HEK293 (cell line): ENCODE data around the gene CDCA4.

ENCODE experiments used
- CTCF ChIA-PET: fragments of 350-600 bp; formaldehyde crosslinking; extraction: SDS; loops from one replicate; lab custom pipeline; 2021; ENCODE audit warnings: antibody characterized with exemption; lab: Yijun Ruan, JAX
- POLR2A ChIA-PET: fragments of 300-600 bp; formaldehyde crosslinking; extraction: SDS; loops from one replicate; lab custom pipeline; 2020; ENCODE audit warnings: antibody characterized with exemption, inconsistent platforms; lab: Yijun Ruan, JAX
- H3K27ac ChIP-seq: fragments of 200-500 bp; sonication (Bioruptor generic); 2 replicates; pipeline ENCODE4 v1.5.1; 2014; ENCODE audit warnings: low read depth, low read length, control low read depth, inconsistent platforms; ENCODE audit errors: extremely low read depth
- H3K36me3 ChIP-seq, 2 experiments: fragments of 200-500 bp in 1 of 2; sonication (Bioruptor generic) in 1 of 2; 1 replicate in 1 of 2; 2 replicates in 1 of 2; pipeline ENCODE4 v1.5.1; 2014 to 2017; ENCODE audit warnings: inconsistent platforms in 2 of 2, low read length in 2 of 2; ENCODE audit not compliant: control insufficient read depth in 2 of 2, insufficient read depth in 1 of 2
- H3K4me1 ChIP-seq: fragments of 200-500 bp; sonication (Bioruptor generic); 2 replicates; pipeline ENCODE4 v1.5.1; 2014; ENCODE audit warnings: mild to moderate bottlenecking, low read length, inconsistent platforms; ENCODE audit not compliant: control insufficient read depth, insufficient read depth
- H3K4me3 ChIP-seq: 2 replicates; pipeline ENCODE4 v1.5.1; 2011; ENCODE audit warnings: low read depth, mild to moderate bottlenecking, control low read depth, low read length, moderate library complexity
- H3K9me3 ChIP-seq: fragments of 200-500 bp; sonication (Bioruptor generic); 2 replicates; pipeline ENCODE4 v1.5.1; 2014; ENCODE audit warnings: low read depth, low read length, inconsistent platforms; ENCODE audit not compliant: control insufficient read depth, insufficient read depth
- BCL11A ChIP-seq: fragments of 450-650 bp; formaldehyde crosslinking; IDR thresholded peaks from 2 replicates; pipeline ENCODE4 v1.5.1; 2016; ENCODE audit warnings: low read depth, missing biosample characterization, missing genetic modification characterization
- FEZF1 ChIP-seq: fragments of 450-650 bp; formaldehyde crosslinking; IDR thresholded peaks from 2 replicates; pipeline ENCODE4 v1.5.1; 2016; ENCODE audit warnings: missing biosample characterization, missing genetic modification characterization
- MEIS1 ChIP-seq: sonication (generic); formaldehyde crosslinking; IDR thresholded peaks from 2 replicates; pipeline ENCODE4 v1.8.1; 2022; ENCODE audit warnings: missing genetic modification reagents, mild to moderate bottlenecking, borderline replicate concordance
- SCRT1 ChIP-seq: fragments of 450-650 bp; formaldehyde crosslinking; IDR thresholded peaks from 2 replicates; pipeline ENCODE4 v1.5.1; 2016; ENCODE audit warnings: missing biosample characterization, missing genetic modification characterization, borderline replicate concordance
- SCRT2 ChIP-seq: fragments of 450-650 bp; formaldehyde crosslinking; IDR thresholded peaks from 2 replicates; pipeline ENCODE4 v1.5.1; 2016; ENCODE audit warnings: missing biosample characterization, missing genetic modification characterization
- TCF7L2 ChIP-seq: IDR thresholded peaks from 2 replicates; pipeline ENCODE4 v1.6.1; 2011; ENCODE audit warnings: low read depth, mild to moderate bottlenecking, inconsistent platforms, low read length, moderate library complexity, borderline replicate concordance
- ZBTB1 ChIP-seq: fragments of 450-650 bp; formaldehyde crosslinking; IDR thresholded peaks from 2 replicates; pipeline ENCODE4 v1.5.1; 2016; ENCODE audit warnings: missing biosample characterization, missing genetic modification characterization
- ZEB2 ChIP-seq: fragments of 450-650 bp; formaldehyde crosslinking; IDR thresholded peaks from 2 replicates; pipeline ENCODE4 v1.5.1; 2016; ENCODE audit warnings: missing biosample characterization, missing genetic modification characterization
- ZFHX2 ChIP-seq: fragments of 450-650 bp; formaldehyde crosslinking; conservative IDR thresholded peaks from 2 replicates; pipeline ENCODE4 v1.5.1; 2016; ENCODE audit warnings: missing biosample characterization, missing genetic modification characterization
- ZFP3 ChIP-seq: fragments of 450-650 bp; formaldehyde crosslinking; IDR thresholded peaks from 2 replicates; pipeline ENCODE4 v1.5.1; 2016; ENCODE audit warnings: low read depth, missing biosample characterization, missing genetic modification characterization
- ZIC2 ChIP-seq: fragments of 450-650 bp; formaldehyde crosslinking; IDR thresholded peaks from 2 replicates; pipeline ENCODE4 v1.5.1; 2016; ENCODE audit warnings: missing biosample characterization, missing genetic modification characterization
- ZNF112 ChIP-seq: fragments of 450-650 bp; formaldehyde crosslinking; IDR thresholded peaks from 2 replicates; pipeline ENCODE4 v1.5.0; 2017; ENCODE audit warnings: missing biosample characterization, missing genetic modification characterization
- ZNF133 ChIP-seq: fragments of 450-650 bp; formaldehyde crosslinking; IDR thresholded peaks from 2 replicates; pipeline ENCODE4 v1.5.1; 2016; ENCODE audit warnings: missing biosample characterization, missing genetic modification characterization
- ZNF19 ChIP-seq: fragments of 450-650 bp; formaldehyde crosslinking; IDR thresholded peaks from 2 replicates; pipeline ENCODE4; 2016; ENCODE audit warnings: missing biosample characterization, missing genetic modification characterization, low read depth
- ZNF211 ChIP-seq: fragments of 450-650 bp; formaldehyde crosslinking; IDR thresholded peaks from 2 replicates; pipeline ENCODE4 v1.5.1; 2016; ENCODE audit warnings: low read depth, missing biosample characterization, missing genetic modification characterization
- ZNF394 ChIP-seq: fragments of 450-650 bp; formaldehyde crosslinking; IDR thresholded peaks from 2 replicates; pipeline ENCODE4 v1.5.1; 2016; ENCODE audit warnings: missing biosample characterization, missing genetic modification characterization, mild to moderate bottlenecking, moderate library complexity, borderline replicate concordance
- ZNF501 ChIP-seq: fragments of 450-650 bp; formaldehyde crosslinking; IDR thresholded peaks from 2 replicates; pipeline ENCODE4 v1.5.1; 2016; ENCODE audit warnings: missing biosample characterization, missing genetic modification characterization
- ZNF555 ChIP-seq: fragments of 450-650 bp; formaldehyde crosslinking; conservative IDR thresholded peaks from 2 replicates; pipeline ENCODE4 v1.5.1; 2017; ENCODE audit warnings: missing biosample characterization, mild to moderate bottlenecking, missing genetic modification characterization, inconsistent platforms
- ZNF610 ChIP-seq: fragments of 450-650 bp; formaldehyde crosslinking; IDR thresholded peaks from 2 replicates; pipeline ENCODE4 v1.5.1; 2016; ENCODE audit warnings: missing biosample characterization, missing genetic modification characterization, borderline replicate concordance
- ZNF837 ChIP-seq: fragments of 450-650 bp; formaldehyde crosslinking; IDR thresholded peaks from 2 replicates; pipeline ENCODE4 v1.5.1; 2016; ENCODE audit warnings: missing biosample characterization, missing genetic modification characterization
- ZSCAN30 ChIP-seq: fragments of 450-650 bp; IDR thresholded peaks from 2 replicates; pipeline ENCODE4 v1.5.1; 2018; ENCODE audit warnings: missing biosample characterization, mild to moderate bottlenecking, missing genetic modification characterization, moderate library complexity
- TF ChIP-seq, protein P1 (sequence below): fragments of 450-650 bp; formaldehyde crosslinking; IDR thresholded peaks from 2 replicates; pipeline ENCODE4 v1.5.1; 2016; ENCODE audit warnings: missing biosample characterization, missing genetic modification characterization
- TF ChIP-seq, protein P2 (sequence below): fragments of 450-650 bp; formaldehyde crosslinking; IDR thresholded peaks from 2 replicates; pipeline ENCODE4 v1.5.1; 2016; ENCODE audit warnings: missing biosample characterization, missing genetic modification characterization
- TF ChIP-seq, protein P3 (sequence below): fragments of 450-650 bp; IDR thresholded peaks from 2 replicates; pipeline ENCODE4 v1.5.1; 2018; ENCODE audit warnings: missing biosample characterization, mild to moderate bottlenecking, missing genetic modification characterization

Gene CDCA4

DNA sequence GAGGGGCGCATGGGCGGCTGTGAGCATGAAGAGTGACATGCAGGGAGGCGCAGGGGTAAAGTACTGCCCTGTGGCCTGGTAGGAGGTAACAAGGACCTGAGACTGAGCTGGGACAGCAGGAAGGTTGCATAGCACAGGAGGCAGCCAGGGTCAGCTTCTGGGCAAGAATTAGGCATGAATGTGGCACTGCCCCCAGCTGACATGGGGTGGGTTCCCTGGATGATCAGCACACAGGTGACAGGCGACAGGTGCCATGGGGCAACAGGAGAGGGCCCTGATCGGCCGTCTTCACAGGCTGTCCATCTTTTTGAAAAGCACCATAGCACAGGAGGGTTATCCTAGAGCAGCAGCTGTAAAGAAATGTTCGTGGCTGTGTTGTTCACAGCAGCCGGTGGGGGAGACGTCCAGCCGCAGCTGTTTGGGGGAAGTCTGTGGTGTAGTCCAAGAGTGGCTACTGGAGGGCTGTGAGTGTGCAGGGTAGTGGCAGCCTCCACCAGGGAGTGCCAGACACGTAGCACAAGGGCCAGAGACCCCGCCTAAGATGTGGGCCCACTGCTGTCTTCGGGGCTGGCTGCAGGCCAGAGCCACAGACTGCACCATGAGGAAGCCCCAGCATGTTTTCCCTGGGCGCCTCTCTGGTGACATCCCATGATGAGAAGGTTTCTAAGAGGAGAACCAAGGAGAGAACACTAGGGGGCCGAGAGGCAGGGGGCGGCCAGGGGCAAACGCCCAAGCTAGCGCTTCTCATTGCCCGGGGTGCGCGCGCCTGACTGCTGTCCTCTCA lies 26.9 kb downstream of the CDCA4 start:
- POLR2A ChIA-PET: no interaction called here
- CTCF ChIA-PET: interaction anchor here (0.6 to 1.0 kb wide), 4 partner anchors 25 to 358 kb away, joined by 3 to 5 read pairs (median 4); no protein-coding TSS in a partner anchor
- no peak for TF ChIP-seq FEZF1 (tag by site-specific recombination)
- TF ChIP-seq ZNF211 (tag by site-specific recombination): no peak
- TF ChIP-seq ZNF610 (tag by site-specific recombination): no peak
- TF ChIP-seq, protein P1, sequence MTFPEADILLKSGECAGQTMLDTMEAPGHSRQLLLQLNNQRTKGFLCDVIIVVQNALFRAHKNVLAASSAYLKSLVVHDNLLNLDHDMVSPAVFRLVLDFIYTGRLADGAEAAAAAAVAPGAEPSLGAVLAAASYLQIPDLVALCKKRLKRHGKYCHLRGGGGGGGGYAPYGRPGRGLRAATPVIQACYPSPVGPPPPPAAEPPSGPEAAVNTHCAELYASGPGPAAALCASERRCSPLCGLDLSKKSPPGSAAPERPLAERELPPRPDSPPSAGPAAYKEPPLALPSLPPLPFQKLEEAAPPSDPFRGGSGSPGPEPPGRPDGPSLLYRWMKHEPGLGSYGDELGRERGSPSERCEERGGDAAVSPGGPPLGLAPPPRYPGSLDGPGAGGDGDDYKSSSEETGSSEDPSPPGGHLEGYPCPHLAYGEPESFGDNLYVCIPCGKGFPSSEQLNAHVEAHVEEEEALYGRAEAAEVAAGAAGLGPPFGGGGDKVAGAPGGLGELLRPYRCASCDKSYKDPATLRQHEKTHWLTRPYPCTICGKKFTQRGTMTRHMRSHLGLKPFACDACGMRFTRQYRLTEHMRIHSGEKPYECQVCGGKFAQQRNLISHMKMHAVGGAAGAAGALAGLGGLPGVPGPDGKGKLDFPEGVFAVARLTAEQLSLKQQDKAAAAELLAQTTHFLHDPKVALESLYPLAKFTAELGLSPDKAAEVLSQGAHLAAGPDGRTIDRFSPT (tag by site-specific recombination): no peak
- TF ChIP-seq ZEB2 (tag by site-specific recombination): no peak
- TF ChIP-seq ZSCAN30 (tag by site-specific recombination): no peak
- TF ChIP-seq MEIS1 (CRISPR knock-in tag): no peak
- TF ChIP-seq ZFP3 (tag by site-specific recombination): no peak
- no peak for TF ChIP-seq BCL11A
- TF ChIP-seq, protein P2, sequence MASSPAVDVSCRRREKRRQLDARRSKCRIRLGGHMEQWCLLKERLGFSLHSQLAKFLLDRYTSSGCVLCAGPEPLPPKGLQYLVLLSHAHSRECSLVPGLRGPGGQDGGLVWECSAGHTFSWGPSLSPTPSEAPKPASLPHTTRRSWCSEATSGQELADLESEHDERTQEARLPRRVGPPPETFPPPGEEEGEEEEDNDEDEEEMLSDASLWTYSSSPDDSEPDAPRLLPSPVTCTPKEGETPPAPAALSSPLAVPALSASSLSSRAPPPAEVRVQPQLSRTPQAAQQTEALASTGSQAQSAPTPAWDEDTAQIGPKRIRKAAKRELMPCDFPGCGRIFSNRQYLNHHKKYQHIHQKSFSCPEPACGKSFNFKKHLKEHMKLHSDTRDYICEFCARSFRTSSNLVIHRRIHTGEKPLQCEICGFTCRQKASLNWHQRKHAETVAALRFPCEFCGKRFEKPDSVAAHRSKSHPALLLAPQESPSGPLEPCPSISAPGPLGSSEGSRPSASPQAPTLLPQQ (tag by site-specific recombination): peak; percentile 82
- no peak for TF ChIP-seq ZNF19 (tag by site-specific recombination)
- no peak for TF ChIP-seq ZNF112
- no peak for TF ChIP-seq ZNF133 (tag by site-specific recombination)
- TF ChIP-seq ZNF394 (tag by site-specific recombination): no peak
- no peak for TF ChIP-seq TCF7L2
- peak; percentile 85 for TF ChIP-seq ZIC2 (tag by site-specific recombination)
- TF ChIP-seq, protein P3, sequence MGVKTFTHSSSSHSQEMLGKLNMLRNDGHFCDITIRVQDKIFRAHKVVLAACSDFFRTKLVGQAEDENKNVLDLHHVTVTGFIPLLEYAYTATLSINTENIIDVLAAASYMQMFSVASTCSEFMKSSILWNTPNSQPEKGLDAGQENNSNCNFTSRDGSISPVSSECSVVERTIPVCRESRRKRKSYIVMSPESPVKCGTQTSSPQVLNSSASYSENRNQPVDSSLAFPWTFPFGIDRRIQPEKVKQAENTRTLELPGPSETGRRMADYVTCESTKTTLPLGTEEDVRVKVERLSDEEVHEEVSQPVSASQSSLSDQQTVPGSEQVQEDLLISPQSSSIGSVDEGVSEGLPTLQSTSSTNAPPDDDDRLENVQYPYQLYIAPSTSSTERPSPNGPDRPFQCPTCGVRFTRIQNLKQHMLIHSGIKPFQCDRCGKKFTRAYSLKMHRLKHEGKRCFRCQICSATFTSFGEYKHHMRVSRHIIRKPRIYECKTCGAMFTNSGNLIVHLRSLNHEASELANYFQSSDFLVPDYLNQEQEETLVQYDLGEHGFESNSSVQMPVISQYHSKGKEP (tag by site-specific recombination): no peak
- TF ChIP-seq SCRT1: peak; percentile 97
- peak; percentile 97 for TF ChIP-seq SCRT2 (tag by site-specific recombination)
- no peak for TF ChIP-seq ZNF837
- no peak for TF ChIP-seq ZNF501
- no peak for TF ChIP-seq ZNF555 (tag by site-specific recombination)
- no peak for TF ChIP-seq ZBTB1 (tag by site-specific recombination)
- TF ChIP-seq ZFHX2 (tag by site-specific recombination): no peak
- Histone ChIP-seq H3K36me3 (peaks cover 5 to 47% of the 10 kb centered on the region in 2 experiments; a peak in 2 of 3 replicates), H3K27ac (no peak overlapping the region), H3K4me3 (no peak overlapping the region), H3K9me3 (no peaks in the 10 kb centered on the region), H3K4me1 (no peaks in the 10 kb centered on the region)
